NCI-H1048 (cell line): ENCODE results near the gene PPIE.

ENCODE experiments used
- DNase-seq: peaks from one replicate; lab custom pipeline; 2025; lab: John Stamatoyannopoulos, UW

PPIE gene

GRCh38 chr1:39738622-39739366 lies at the start of gene PPIE:
PPIE (plus strand) TSS chr1:39738882; CDS start chr1:39738901, 19 bp downstream.
- DNase-seq: peak; percentile 85

GRCh38 chr1:39689214-39689613 lies 49.5 kb upstream of the PPIE start:
- DNase-seq: no peak

DNA sequence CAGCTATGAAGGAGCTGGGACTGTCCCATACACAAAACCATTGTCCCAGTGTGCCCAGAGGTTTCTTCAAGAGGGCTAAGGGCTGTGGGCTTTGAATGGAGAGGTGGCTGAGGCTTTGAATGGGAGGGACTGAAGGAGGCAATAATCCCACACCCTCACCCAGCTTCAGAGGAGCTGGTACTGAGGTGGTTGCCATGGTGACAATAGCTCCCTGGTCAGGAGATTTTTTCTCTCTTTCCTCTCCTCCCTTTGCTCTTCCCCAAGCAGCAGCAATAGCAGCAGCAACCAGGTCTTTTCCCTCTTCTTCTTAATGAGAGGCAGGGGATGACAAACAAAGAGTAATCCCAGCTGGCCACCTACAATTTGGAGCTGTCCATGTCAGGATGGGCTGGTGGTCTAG lies 49.0 kb upstream of the PPIE start:
- DNase-seq: no peak

DNA sequence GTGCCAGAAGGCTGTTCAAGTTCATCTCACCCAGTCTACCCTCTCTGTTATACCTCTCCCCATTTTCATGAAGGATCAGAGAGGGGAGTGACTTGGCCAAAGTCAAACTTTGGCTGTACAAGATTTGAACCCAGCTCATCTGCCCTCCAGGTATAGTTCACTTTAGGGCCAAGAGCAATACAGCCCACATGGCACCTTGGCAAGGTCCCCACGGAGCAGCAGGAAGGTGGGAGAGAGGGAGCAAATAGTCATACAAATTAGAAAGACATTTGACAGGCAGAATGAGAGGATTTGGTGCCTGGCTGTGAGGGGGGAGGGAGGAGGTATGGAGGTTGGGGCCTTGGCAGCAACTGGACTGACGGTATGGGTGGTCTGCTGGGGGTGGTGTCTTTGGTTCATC lies 48.5 kb upstream of the PPIE start:
- no peak for DNase-seq

GRCh38 chr1:39690794-39691382 lies 47.8 kb upstream of the PPIE start:
- no peak for DNase-seq

DNA sequence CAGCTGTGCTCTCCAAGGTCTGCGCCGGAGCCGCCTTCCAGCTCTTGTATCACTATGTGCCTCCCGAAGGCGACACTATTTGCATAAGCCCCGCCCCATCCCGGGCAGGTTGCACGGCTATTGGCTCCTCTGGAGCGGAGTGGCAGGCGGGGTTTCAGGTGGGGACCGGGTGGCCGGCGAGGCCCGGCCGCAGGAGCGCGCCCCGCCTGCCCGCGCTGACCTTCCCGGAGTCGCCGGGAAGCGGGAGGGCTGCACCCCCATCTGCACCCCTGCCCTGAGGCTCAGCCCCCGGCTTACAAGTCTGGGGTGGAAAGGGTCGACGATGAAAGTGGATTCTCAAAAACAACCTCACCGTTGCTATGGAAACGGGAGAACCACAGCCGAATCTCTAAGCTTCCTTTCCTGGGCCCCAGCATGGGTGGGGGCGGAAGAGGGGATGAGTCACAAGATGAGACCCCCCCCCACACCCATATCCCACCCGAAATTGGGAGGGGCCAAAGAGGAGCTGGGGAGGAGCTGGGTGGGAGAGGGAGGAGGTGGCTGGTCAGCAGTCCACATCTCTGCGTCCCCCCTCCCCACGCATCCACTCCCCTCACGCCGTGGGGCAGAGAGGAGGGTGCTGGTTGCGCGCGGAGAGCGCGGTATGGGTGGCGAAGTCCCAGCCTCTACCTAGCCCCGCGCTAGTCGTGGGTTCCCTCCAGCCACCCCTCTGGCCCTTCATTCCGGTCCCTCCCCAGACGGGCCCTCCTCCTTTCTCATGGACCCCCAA lies 47.1 kb upstream of the PPIE start, which contains the start of gene HPCAL4:
TSS of gene HPCAL4 (minus strand) at position 51 of the 769 bp plus-strand sequence. CDS start 6,830 bp downstream, outside the sequence.
- peak; percentile 88 for DNase-seq

- DNase-seq: no peak
These were observed 46.3 kb upstream of the PPIE start for GRCh38 chr1:39692152-39693074.

DNA sequence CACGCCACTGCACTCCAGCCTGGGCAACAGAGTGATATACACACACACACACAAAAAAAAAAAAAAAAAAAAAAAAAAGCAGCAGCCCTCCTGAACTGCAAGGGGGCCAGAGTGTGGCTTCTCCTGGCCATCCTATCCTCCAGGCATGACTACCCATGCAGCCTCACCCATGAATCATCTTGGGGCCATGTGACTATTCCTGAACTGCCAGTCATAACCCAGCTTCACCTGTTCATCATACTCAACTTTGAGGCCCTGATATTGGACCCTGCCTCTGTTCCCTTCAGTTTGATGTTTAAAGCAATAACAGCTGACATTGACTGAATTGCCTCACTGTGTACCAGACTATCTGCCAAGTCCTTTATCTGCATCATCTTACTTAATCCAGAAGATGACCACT lies 44.7 kb upstream of the PPIE start:
- no peak for DNase-seq

DNA sequence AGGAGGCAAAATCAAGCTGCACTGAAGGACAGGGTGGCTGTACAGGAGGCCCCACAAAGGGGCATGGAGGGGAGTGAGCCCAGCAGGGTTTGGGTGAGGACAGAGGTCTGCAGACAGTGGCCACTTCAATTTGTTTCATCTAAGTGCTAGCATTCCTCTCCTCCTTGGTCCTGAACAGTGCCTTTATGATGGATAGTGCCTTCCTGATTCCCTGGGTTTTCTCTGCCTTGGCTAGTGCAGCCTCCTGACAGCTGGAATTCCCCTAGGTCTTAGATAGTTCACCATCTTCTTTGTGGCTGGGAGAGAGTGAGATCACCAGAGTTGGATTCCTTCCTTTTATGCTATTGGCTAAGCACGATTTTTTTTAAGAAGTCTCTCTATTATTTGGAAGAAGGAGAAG lies 43.7 kb upstream of the PPIE start:
- no peak for DNase-seq

- no peak for DNase-seq
These were observed 42.2 kb upstream of the PPIE start for GRCh38 chr1:39696448-39696847.

GRCh38 chr1:39698568-39698967 lies 40.1 kb upstream of the PPIE start:
- no peak for DNase-seq

DNA sequence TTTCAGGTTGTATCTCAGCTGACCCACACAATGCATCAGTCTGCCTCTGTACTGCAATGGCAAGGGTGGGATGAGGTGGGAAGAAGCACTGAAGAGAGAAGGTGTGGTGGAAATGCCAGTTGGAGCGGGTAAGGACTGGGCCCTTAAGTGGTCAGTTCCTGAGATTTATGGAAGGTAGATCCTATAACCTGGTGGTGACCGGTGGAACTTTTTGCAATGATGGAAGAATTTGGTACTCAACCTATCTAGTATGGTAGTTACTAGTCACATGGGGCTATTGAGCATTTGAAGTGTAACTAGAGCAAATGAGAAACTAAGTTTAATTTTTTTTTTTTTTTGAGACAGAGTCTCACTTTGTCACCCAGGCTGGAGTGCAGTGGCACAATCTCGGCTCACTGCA lies 39.3 kb upstream of the PPIE start:
- DNase-seq: no peak

GRCh38 chr1:39700348-39700747 lies 38.3 kb upstream of the PPIE start:
- no peak for DNase-seq

DNA sequence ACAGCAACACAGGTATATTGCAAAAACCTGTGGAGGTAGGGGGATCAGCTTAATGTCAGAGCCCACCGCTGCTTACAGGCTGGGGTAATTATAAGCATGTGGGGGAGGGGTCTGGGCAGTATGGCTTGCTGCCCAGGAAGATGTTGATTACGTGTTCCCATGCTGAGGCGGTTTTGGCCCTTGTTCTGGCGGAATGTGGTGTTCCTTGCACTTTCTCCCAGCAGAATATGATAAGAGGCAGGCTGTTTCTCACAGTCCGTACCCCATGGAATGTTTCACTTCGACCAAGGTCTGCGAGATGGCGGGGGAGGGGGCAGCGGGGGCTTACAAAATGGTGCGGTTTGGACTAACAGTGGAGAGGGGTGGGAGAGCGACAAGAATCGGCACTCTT lies 37.6 kb upstream of the PPIE start:
- DNase-seq: no peak

DNA sequence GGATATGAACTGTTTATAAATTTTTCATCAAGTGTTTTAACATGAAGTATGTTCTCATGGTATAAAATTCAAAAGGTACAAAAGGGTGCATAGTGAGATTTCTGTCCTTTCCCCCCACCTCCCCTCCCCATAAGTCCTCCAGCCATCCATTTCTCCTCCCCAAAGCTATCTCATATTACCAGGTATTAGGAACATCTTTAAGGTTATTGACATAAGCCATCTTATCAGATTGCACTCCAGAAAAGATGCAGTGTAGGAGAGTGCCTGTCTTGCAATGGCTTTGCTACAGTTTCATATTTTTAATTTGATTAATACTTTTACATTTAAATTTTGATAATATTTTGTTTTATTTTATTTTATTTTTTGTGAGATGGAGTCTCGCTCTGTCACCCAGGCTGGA lies 33.9 kb upstream of the PPIE start:
- no peak for DNase-seq

- DNase-seq: no peak
These were observed 31.2 kb upstream of the PPIE start for GRCh38 chr1:39707506-39707905.

- DNase-seq: no peak
These were observed 27.3 kb upstream of the PPIE start for GRCh38 chr1:39711104-39711965.

GRCh38 chr1:39711966-39712340 lies 26.7 kb upstream of the PPIE start:
- DNase-seq: no peak

DNA sequence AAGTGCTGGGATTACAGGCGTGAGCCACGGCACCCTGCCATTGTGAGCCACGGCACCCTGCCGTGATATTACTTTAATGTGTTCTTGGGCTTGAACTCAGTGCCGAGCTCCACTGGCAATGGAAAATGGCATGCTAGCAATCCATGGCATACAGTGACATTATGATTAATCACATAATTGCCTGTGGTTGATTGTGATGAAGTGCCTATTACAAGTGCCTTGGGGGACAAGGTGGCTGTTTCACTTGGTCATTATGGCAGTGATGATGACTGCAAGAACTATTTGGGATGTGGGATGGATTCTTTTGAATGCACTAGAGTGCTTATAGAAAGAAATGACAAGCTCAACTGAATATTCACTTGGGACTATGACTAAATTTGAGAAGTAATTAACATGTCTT lies 25.1 kb upstream of the PPIE start:
- no peak for DNase-seq

DNA sequence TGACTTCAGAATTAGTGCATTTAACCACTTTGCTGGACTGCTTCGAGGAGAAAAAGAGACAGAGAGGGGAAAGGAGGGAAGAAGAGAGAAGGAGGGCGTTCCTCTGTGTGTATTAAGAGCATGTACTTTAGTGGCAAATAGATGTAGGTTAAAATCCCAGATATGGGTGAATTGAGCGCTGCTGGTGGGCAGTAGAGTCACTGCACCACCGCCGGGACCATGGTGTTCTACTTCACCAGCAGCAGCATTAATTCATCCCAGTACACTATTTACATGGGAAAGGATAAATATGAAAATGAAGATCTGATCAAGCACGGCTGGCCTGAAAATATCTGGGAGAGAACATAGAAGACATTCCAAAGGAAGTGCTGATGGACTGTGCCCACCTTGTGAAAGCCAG lies 20.9 kb upstream of the PPIE start:
- DNase-seq: no peak
